A549 (cell line): Measurements from ENCODE around the gene CSAD. TPM values are rescaled to one million over a fixed set of nuclear protein-coding genes. Genes with fewer than 3 reads are reported as not detected.

Source experiments
- ATAC-seq, 2 experiments: fragments of 200-7000 bp in 1 of 2; fragments of >200 bp in 1 of 2; cut with Nextera tagmentation in 1 of 2; cut with Tn5 transposase in 1 of 2; 3 replicates each; pipeline versions ENCODE4 v1.8.0 to v1.9.1; 2018 to 2020; ENCODE audit warnings: mild to moderate bottlenecking in 1 of 2, moderate library complexity in 1 of 2
- CTCF ChIA-PET: fragments of 300-600 bp; sonication (Branson Sonifier 250); formaldehyde crosslinking; extraction: SDS; loops from one replicate; lab custom pipeline; 2021; ENCODE audit warnings: antibody characterized with exemption, inconsistent platforms; lab: Yijun Ruan, JAX
- POLR2A ChIA-PET: fragments of 350-600 bp; formaldehyde crosslinking; extraction: SDS; loops from one replicate; lab custom pipeline; 2021; ENCODE audit warnings: antibody characterized with exemption, inconsistent platforms; lab: Yijun Ruan, JAX
- DNase-seq, 2 experiments: peaks; one replicate each; pipeline versions ENCODE4 v3.0.0 to v3.0.0-alpha.2; 2011 to 2016; ENCODE audit warnings: low read depth in 1 of 2, low spot score in 1 of 2
- FAIRE-seq: peaks from 2 replicates; lab custom pipeline; 2011; peaks lifted over from hg19 to GRCh38; lab: Jason Lieb, UNC
- H3K27ac ChIP-seq, 2 experiments: fragments of >200 bp; sonication (Bioruptor Twin); formaldehyde crosslinking; 3 replicates each; pipeline ENCODE4 v1.5.1; 2016 to 2017
- H3K4me1 ChIP-seq: fragments of >200 bp; sonication (Bioruptor Twin); formaldehyde crosslinking; 3 replicates; pipeline ENCODE4 v1.6.1; 2016
- H3K4me2 ChIP-seq: fragments of >200 bp; sonication (Bioruptor Twin); formaldehyde crosslinking; 3 replicates; pipeline ENCODE4 v1.6.1; 2016
- H3K4me3 ChIP-seq: fragments of >200 bp; sonication (Bioruptor Twin); formaldehyde crosslinking; 3 replicates; pipeline ENCODE4 v1.5.1; 2016
- H3K9me3 ChIP-seq: fragments of >200 bp; sonication (Bioruptor Twin); formaldehyde crosslinking; 3 replicates; pipeline ENCODE4 v1.6.1; 2016
- ATOH8 ChIP-seq: fragments of 250-450 bp; sonication (Bioruptor Pico); IDR thresholded peaks from 2 replicates; pipeline ENCODE4 v1.5.0; 2020; ENCODE audit warnings: low read depth, mild to moderate bottlenecking, moderate library complexity
- BHLHE40 ChIP-seq: IDR thresholded peaks from 2 replicates; pipeline ENCODE4 v1.6.1; 2012; ENCODE audit warnings: low read depth, low read length, inconsistent platforms
- CBX2 ChIP-seq: fragments of 200-600 bp; sonication (generic); IDR thresholded peaks from 2 replicates; pipeline ENCODE4 v1.6.1; 2016; ENCODE audit warnings: low read depth, mild to moderate bottlenecking, borderline replicate concordance
- CEBPB ChIP-seq, 2 experiments: fragments of >200 bp in 1 of 2; sonication (Bioruptor Twin) in 1 of 2; formaldehyde crosslinking in 1 of 2; IDR thresholded peaks; 2 replicates each; pipeline ENCODE4 v1.6.1; 2012 to 2016
- E2F6 ChIP-seq: IDR thresholded peaks from 2 replicates; pipeline ENCODE4 v1.6.1; 2012; ENCODE audit warnings: low read depth, borderline replicate concordance
- ELK1 ChIP-seq: fragments of 150-350 bp; IDR thresholded peaks from 2 replicates; pipeline ENCODE4 v1.6.1; 2014; ENCODE audit warnings: low read depth, mild to moderate bottlenecking, low read length
- FOXS1 ChIP-seq: fragments of 250-450 bp; sonication (Bioruptor Pico); IDR thresholded peaks from 2 replicates; pipeline ENCODE4 v1.5.0; 2020; ENCODE audit warnings: mild to moderate bottlenecking, moderate library complexity
- HMGXB4 ChIP-seq: fragments of 250-450 bp; sonication (Bioruptor Pico); IDR thresholded peaks from 2 replicates; pipeline ENCODE4 v1.5.0; 2021; ENCODE audit warnings: mild to moderate bottlenecking, moderate library complexity, borderline replicate concordance
- HOXB13 ChIP-seq: fragments of 250-450 bp; sonication (Bioruptor Pico); IDR thresholded peaks from 2 replicates; pipeline ENCODE4 v1.5.0; 2020; ENCODE audit warnings: low read depth, mild to moderate bottlenecking, moderate library complexity
- HOXB5 ChIP-seq: fragments of 250-450 bp; sonication (Bioruptor Pico); IDR thresholded peaks from 2 replicates; pipeline ENCODE4 v1.5.0; 2020; ENCODE audit warnings: mild to moderate bottlenecking, moderate library complexity
- KDM1A ChIP-seq: fragments of 200-600 bp; sonication (generic); IDR thresholded peaks from 2 replicates; pipeline ENCODE4 v1.6.1; 2016; ENCODE audit warnings: low read depth, mild to moderate bottlenecking
- KDM5A ChIP-seq: fragments of 200-600 bp; sonication (generic); IDR thresholded peaks from 2 replicates; pipeline ENCODE4 v1.6.1; 2016; ENCODE audit warnings: antibody characterized with exemption, mild to moderate bottlenecking
- NFE2L2 ChIP-seq: fragments of 150-350 bp; conservative IDR thresholded peaks from 2 replicates; pipeline ENCODE4 v1.6.1; 2014; ENCODE audit warnings: low read length
- POLR2A ChIP-seq: IDR thresholded peaks from 2 replicates; pipeline ENCODE4 v1.6.1; 2012; ENCODE audit warnings: mild to moderate bottlenecking, low read length
- POLR2AphosphoS2 ChIP-seq: conservative IDR thresholded peaks from 2 replicates; pipeline ENCODE4 v1.6.1; 2012; ENCODE audit warnings: low read length, improper control_type of control experiment, inconsistent platforms
- REST ChIP-seq: fragments of 200-600 bp; sonication (generic); IDR thresholded peaks from 2 replicates; pipeline ENCODE4 v1.6.1; 2016; ENCODE audit warnings: antibody characterized with exemption, mild to moderate bottlenecking, moderate library complexity
- SREBF2 ChIP-seq: fragments of 450-650 bp; IDR thresholded peaks from 2 replicates; pipeline ENCODE4 v1.6.1; 2014; ENCODE audit warnings: mild to moderate bottlenecking, moderate library complexity
- TP53 ChIP-seq: fragments of 250-450 bp; sonication (Bioruptor Pico); IDR thresholded peaks from 2 replicates; pipeline ENCODE4 v1.5.0; 2021; ENCODE audit warnings: mild to moderate bottlenecking, moderate library complexity
- ZNF302 ChIP-seq: fragments of 250-450 bp; sonication (Bioruptor Pico); IDR thresholded peaks from 2 replicates; pipeline ENCODE4 v1.9.0; 2021; ENCODE audit warnings: inconsistent platforms, mild to moderate bottlenecking, moderate library complexity
- WGBS: methylation state at CpG from one replicate; pipeline ENCODE4 v1.1.6; 2017; ENCODE audit errors: missing lambda C conversion rate; 5-methylcytosine and 5-hydroxymethylcytosine counted together
- polyA plus RNA-seq, 4 experiments: library from polyadenylated mRNA; depleted of rRNA in 3 of 4; stranded (reverse); fragments of >200 nt; fragmentation: RNase III in 1 of 4; extraction: RNeasy Plus Mini Kit Qiagen cat#74134 plus additional on column Dnase treatment in 1 of 4; gene quantifications; 2 replicates in 3 of 4; 3 replicates in 1 of 4; pipeline ENCODE4 v1.2.3, GENCODE V29; 2011 to 2017

Gene CSAD
- polyA plus RNA-seq, 2 of the 4 experiments (the other 2 are of a cell fraction) = 14.5 to 16.5 TPM

- ATAC-seq = no peak
- Histone ChIP-seq H3K4me1 (peaks cover 36% of the 10 kb centered on the region), H3K4me2 (peak overlapping the region; percentile 97; the same call in 2 of the 3 replicates), H3K4me3 (no peak overlapping the region), H3K9me3 (no peaks in the 10 kb centered on the region), H3K27ac (peak overlapping the region in 1 of 2 experiments; percentile 92; a peak in 2 of 6 replicates)
- no peak for TF ChIP-seq ELK1
- TF ChIP-seq CEBPB (IDR thresholded peaks at IDR 0.05) = no peak
- no peak for TF ChIP-seq HOXB13 (CRISPR knock-in tag)
- TF ChIP-seq HOXB5 (CRISPR knock-in tag) = no peak
- no peak for TF ChIP-seq POLR2AphosphoS2
- ChIA-PET CTCF (interaction anchor here (1.0 to 3.9 kb wide), 6 partner anchors 17 to 91 kb away, joined by 3 to 39 read pairs (median 5); partner anchors contain the start of gene AAAS), POLR2A (interaction anchor here (1.2 kb wide), 1 partner anchor 9 kb away, joined by 3 read pairs; no protein-coding TSS in a partner anchor)
- DNase-seq = no peak
- 85% methylated on average over 7 of the region's 10 CpGs for WGBS
- no peak for FAIRE-seq
Measured at GRCh38 chr12:53230108-53230845, 49.6 kb upstream of the CSAD start.

GRCh38 chr12:53229454-53229853 is 48.7 kb upstream of the CSAD start:
- ChIA-PET CTCF (interaction anchor here (0.6 to 3.9 kb wide), 8 partner anchors 12 to 92 kb away, joined by 3 to 39 read pairs (median 4); partner anchors contain the start of gene AAAS), POLR2A (interaction anchor here (1.2 kb wide), 1 partner anchor 8 kb away, joined by 3 read pairs; no protein-coding TSS in a partner anchor)
- DNase-seq (no peak), FAIRE-seq (no peak), ATAC-seq (no peak)
- no peak overlapping the region for H3K4me2 ChIP-seq
- no peak overlapping the region for H3K4me3 ChIP-seq
- H3K4me1 ChIP-seq = peaks cover 41% of the 10 kb centered on the region
- TF ChIP-seq FOXS1 (CRISPR knock-in tag) (no peak), E2F6 (no peak), KDM1A (no peak), HOXB13 (CRISPR knock-in tag) (no peak), TP53 (CRISPR knock-in tag) (no peak), BHLHE40 (no peak), POLR2A (no peak), CBX2 (no peak), ZNF302 (CRISPR knock-in tag) (no peak), SREBF2 (no peak), ATOH8 (CRISPR knock-in tag) (no peak), HMGXB4 (no peak)
- no peaks in the 10 kb centered on the region for H3K9me3 ChIP-seq
- WGBS = 91% methylated on average over 2 of the region's 2 CpGs
- H3K27ac ChIP-seq = no peak overlapping the region

- ChIA-PET POLR2A (no interaction called here), CTCF (interaction anchor here (0.5 to 3.9 kb wide), 5 partner anchors 12 to 251 kb away, joined by 3 to 39 read pairs (median 3); partner anchors contain the start of gene SPRYD3)
- peaks cover 41% of the 10 kb centered on the region for H3K4me1 ChIP-seq
- no peak overlapping the region for H3K4me3 ChIP-seq
- WGBS = 78% methylated on average over 1 of the region's 1 CpG
- no peaks in the 10 kb centered on the region for H3K9me3 ChIP-seq
- TF ChIP-seq KDM5A (no peak), REST (no peak), NFE2L2 (no peak)
- TF ChIP-seq, all 56 proteins: peak for 0
- Histone ChIP-seq H3K4me2 (no peak overlapping the region), H3K27ac (no peak overlapping the region)
- no peak for ATAC-seq
- FAIRE-seq = no peak
- no peak for DNase-seq
Measured at GRCh38 chr12:53227836-53228235, 47.1 kb upstream of the CSAD start.
